ENCODE measurements around the gene HAO2.
A peak's percentile ranks its signal among the peaks of the same experiment; 100 is the strongest.

The HAO2 gene

DNA sequence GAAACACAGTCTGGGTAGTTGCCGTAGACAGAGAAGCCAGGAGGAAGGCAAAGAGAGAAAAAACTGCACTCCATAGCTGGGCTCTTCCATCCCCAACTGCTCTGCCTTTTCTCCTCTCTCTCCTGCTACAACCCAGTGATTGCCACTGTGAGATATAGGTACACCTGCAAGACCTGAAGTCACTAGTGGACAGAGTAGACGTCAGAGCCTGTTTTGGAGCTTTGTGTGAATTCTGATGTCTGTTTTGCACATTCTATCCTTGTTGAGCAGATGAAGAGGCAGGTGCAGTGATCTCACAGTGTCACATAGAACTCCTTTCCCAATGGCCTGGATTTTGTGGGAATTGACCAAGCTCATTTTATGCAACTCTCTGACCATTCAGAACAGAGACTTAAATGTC lies 2.2 kb downstream of the HAO2 start:
- H3K4me3 ChIP-seq (ENCODE audit: low read depth, low read length) = no peak overlapping the region
- TF ChIP-seq, protein P1, sequence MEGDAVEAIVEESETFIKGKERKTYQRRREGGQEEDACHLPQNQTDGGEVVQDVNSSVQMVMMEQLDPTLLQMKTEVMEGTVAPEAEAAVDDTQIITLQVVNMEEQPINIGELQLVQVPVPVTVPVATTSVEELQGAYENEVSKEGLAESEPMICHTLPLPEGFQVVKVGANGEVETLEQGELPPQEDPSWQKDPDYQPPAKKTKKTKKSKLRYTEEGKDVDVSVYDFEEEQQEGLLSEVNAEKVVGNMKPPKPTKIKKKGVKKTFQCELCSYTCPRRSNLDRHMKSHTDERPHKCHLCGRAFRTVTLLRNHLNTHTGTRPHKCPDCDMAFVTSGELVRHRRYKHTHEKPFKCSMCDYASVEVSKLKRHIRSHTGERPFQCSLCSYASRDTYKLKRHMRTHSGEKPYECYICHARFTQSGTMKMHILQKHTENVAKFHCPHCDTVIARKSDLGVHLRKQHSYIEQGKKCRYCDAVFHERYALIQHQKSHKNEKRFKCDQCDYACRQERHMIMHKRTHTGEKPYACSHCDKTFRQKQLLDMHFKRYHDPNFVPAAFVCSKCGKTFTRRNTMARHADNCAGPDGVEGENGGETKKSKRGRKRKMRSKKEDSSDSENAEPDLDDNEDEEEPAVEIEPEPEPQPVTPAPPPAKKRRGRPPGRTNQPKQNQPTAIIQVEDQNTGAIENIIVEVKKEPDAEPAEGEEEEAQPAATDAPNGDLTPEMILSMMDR (IDR thresholded peaks at IDR 0.05; ENCODE audit: low read depth, low read length) = no peak
- TF ChIP-seq, protein P2, sequence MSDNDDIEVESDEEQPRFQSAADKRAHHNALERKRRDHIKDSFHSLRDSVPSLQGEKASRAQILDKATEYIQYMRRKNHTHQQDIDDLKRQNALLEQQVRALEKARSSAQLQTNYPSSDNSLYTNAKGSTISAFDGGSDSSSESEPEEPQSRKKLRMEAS (IDR thresholded peaks at IDR 0.05; ENCODE audit: low read depth, low read length) = no peak
- TF ChIP-seq POLR2A (IDR thresholded peaks at IDR 0.05; ENCODE audit: extremely low read depth, insufficient read length) (no peak), MYC (IDR thresholded peaks at IDR 0.05; ENCODE audit: low read depth, low read length) (no peak)
- DNase-seq (ENCODE audit: low read depth) = no peak

DNA sequence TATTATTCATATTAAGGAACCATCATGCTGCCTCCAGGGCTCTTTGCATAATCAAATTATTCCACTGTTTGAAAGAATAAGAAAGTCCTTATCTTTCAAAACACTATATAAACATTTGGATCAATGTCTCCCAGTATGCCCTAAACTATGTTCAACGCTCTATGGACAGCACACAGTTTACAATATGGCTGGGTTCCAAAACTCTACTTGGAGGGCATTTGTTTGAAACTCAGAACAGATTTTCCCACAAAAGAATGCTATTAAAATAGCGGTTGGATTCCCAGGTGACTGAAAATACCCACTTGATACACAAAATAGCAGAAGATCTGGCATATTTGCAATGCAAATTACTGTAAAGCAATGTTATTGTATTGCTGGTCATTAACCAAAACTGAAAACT lies 3.2 kb downstream of the HAO2 start:
- no peak for DNase-seq (ENCODE audit: low read depth)
- no peak overlapping the region for H3K4me3 ChIP-seq (ENCODE audit: low read depth, low read length)
- TF ChIP-seq MYC (IDR thresholded peaks at IDR 0.05; ENCODE audit: low read depth, low read length) = no peak
- no peak for TF ChIP-seq POLR2A (IDR thresholded peaks at IDR 0.05; ENCODE audit: extremely low read depth, insufficient read length)
- TF ChIP-seq, protein P2 (IDR thresholded peaks at IDR 0.05; ENCODE audit: low read depth, low read length) = no peak
- TF ChIP-seq, protein P1 (IDR thresholded peaks at IDR 0.05; ENCODE audit: low read depth, low read length) = no peak

DNA sequence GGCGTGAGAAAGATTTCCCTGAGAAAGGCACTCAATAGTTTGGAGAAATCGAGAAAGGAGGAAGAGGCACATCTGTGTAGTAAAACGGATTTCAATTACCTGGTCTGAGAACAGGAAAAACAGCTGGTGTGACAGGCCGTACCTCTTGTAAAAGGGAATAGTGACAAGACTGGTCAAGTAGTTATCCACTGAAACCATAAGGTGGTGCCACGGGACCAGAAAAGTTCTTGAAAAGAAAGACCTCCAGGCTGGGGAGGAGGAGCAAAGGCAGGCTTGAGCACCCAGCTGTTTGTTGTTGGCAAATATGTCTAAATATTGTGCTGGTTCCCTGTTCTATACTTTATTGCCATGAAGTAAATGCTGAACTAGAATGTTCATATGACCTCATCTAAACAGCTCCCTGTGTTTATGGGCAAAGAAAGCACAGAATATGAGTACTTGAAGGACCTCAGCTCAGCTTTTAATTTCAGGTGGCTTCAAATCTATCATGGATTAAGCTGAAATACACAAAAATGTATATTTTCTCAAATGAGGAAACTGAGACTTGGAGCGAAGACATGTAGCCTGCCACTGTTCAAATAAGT lies 4.0 kb downstream of the HAO2 start:
- H3K4me3 ChIP-seq (ENCODE audit: low read depth, low read length) = no peak overlapping the region
- TF ChIP-seq POLR2A (IDR thresholded peaks at IDR 0.05; ENCODE audit: extremely low read depth, insufficient read length) = no peak
- TF ChIP-seq, protein P1 (IDR thresholded peaks at IDR 0.05; ENCODE audit: low read depth, low read length) = no peak
- no peak for TF ChIP-seq MYC (IDR thresholded peaks at IDR 0.05; ENCODE audit: low read depth, low read length)
- TF ChIP-seq, protein P2 (IDR thresholded peaks at IDR 0.05; ENCODE audit: low read depth, low read length) = no peak
- peak; percentile 23 for DNase-seq (ENCODE audit: low read depth)

DNA sequence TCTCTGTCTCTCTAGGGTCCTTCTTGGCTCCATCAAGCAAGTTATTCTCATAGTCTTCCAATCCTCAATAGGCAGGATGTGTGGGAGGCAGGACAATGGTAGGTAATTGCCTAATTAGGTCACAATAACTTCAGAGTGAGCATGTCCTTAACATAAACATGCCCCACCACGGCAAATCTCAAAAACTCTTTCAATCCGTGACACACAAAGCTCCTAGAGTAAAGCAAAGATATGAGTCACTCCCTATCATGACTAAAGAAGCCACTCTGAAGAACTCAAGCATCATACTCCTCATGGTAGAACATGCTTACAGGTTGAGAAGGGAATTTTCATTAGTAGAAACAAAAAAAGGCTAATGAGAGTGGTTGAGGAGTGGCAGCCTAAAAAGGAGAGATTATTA lies 4.9 kb downstream of the HAO2 start:
- no peak for TF ChIP-seq POLR2A (IDR thresholded peaks at IDR 0.05; ENCODE audit: extremely low read depth, insufficient read length)
- no peak for TF ChIP-seq MYC (IDR thresholded peaks at IDR 0.05; ENCODE audit: low read depth, low read length)
- TF ChIP-seq, protein P1 (IDR thresholded peaks at IDR 0.05; ENCODE audit: low read depth, low read length) = no peak
- TF ChIP-seq, protein P2 (IDR thresholded peaks at IDR 0.05; ENCODE audit: low read depth, low read length) = no peak
- no peak for DNase-seq (ENCODE audit: low read depth)
- H3K4me3 ChIP-seq (ENCODE audit: low read depth, low read length) = no peak overlapping the region

DNA sequence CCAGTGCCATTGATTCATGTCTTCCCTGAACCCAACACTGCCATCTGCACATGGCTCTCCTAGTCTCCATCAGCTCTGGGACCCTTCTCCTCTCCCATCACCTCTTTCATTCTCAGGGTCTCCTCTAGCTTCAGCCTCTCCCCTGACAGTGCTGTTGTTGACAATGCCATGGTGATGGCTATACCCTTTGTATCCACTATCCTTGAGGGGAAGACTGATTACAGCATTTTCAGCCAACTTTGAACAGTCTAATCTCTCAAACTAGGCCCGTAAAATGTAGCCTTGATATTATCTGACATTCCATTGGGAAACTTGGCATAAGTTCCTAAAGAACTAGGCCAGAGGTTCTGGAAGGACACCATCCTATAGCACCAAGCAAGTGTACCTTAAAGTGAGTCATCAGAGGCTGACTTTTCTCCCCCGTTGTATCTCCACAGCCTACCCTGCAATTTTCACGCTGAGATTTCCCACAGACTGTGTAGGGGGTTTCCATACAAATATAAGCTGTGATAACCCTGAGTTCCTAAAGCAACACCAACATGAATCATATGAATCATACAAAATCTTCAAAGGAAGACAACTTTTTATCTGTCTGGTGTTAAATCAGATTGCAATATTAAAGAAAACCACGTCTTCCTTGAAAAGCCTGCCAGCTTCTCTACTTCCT lies 5.8 kb downstream of the HAO2 start:
- no peak for DNase-seq (ENCODE audit: low read depth)
- TF ChIP-seq MYC (IDR thresholded peaks at IDR 0.05; ENCODE audit: low read depth, low read length) = no peak
- no peak for TF ChIP-seq POLR2A (IDR thresholded peaks at IDR 0.05; ENCODE audit: extremely low read depth, insufficient read length)
- TF ChIP-seq, protein P1 (IDR thresholded peaks at IDR 0.05; ENCODE audit: low read depth, low read length) = no peak
- TF ChIP-seq, protein P2 (IDR thresholded peaks at IDR 0.05; ENCODE audit: low read depth, low read length) = no peak
- H3K4me3 ChIP-seq (ENCODE audit: low read depth, low read length) = no peak overlapping the region
